ENCODE data around the gene HOXA6.

The HOXA6 gene

GRCh38 chr7:27126596-27127327 is 20.8 kb downstream of the HOXA6 start:
- H3K27ac ChIP-seq = no peak overlapping the region
- no peak for DNase-seq (ENCODE audit: low read depth, low spot score)

- no peak overlapping the region for H3K27ac ChIP-seq
- DNase-seq (ENCODE audit: low read depth, low spot score) = no peak
These were observed 21.6 kb downstream of the HOXA6 start for GRCh38 chr7:27125986-27126394.

GRCh38 chr7:27124902-27125689 is 22.5 kb downstream of the HOXA6 start:
- no peak for DNase-seq (ENCODE audit: low read depth, low spot score)
- H3K27ac ChIP-seq = no peak overlapping the region

- no peak for DNase-seq (ENCODE audit: low read depth, low spot score)
- no peak overlapping the region for H3K27ac ChIP-seq
These were observed 23.3 kb downstream of the HOXA6 start for GRCh38 chr7:27124096-27124901.

- DNase-seq (ENCODE audit: low read depth, low spot score) = no peak
- no peak overlapping the region for H3K27ac ChIP-seq
These were observed 24.0 kb downstream of the HOXA6 start for GRCh38 chr7:27123477-27124053.

GRCh38 chr7:27123007-27123476 is 24.5 kb downstream of the HOXA6 start:
- no peak overlapping the region for H3K27ac ChIP-seq
- DNase-seq (ENCODE audit: low read depth, low spot score) = no peak

- no peak overlapping the region for H3K27ac ChIP-seq
- DNase-seq (ENCODE audit: low read depth, low spot score) = no peak
These were observed 25.3 kb downstream of the HOXA6 start for GRCh38 chr7:27122077-27122910.

- DNase-seq (ENCODE audit: low read depth, low spot score) = no peak
- H3K27ac ChIP-seq = no peak overlapping the region
These were observed 25.9 kb downstream of the HOXA6 start for GRCh38 chr7:27121684-27122076.

GRCh38 chr7:27119412-27119911 is 28.1 kb downstream of the HOXA6 start:
- DNase-seq (ENCODE audit: low read depth, low spot score) = no peak
- H3K27ac ChIP-seq = no peak overlapping the region

- no peak for DNase-seq (ENCODE audit: low read depth, low spot score)
- no peak overlapping the region for H3K27ac ChIP-seq
These were observed 29.0 kb downstream of the HOXA6 start for GRCh38 chr7:27118580-27118979.

- H3K27ac ChIP-seq = no peak overlapping the region
- DNase-seq (ENCODE audit: low read depth, low spot score) = no peak
These were observed 29.6 kb downstream of the HOXA6 start for GRCh38 chr7:27117887-27118491.

GRCh38 chr7:27116962-27117886 is 30.4 kb downstream of the HOXA6 start:
- DNase-seq (ENCODE audit: low read depth, low spot score) = no peak
- H3K27ac ChIP-seq = no peak overlapping the region

- H3K27ac ChIP-seq = peak overlapping the region; percentile 82
- DNase-seq (ENCODE audit: low read depth, low spot score) = no peak
These were observed 31.3 kb downstream of the HOXA6 start for GRCh38 chr7:27116031-27116961.

GRCh38 chr7:27115221-27116026 is 32.1 kb downstream of the HOXA6 start:
- H3K27ac ChIP-seq = peak overlapping the region; percentile 82
- DNase-seq (ENCODE audit: low read depth, low spot score) = no peak

- H3K27ac ChIP-seq = peak overlapping the region; percentile 82
- DNase-seq (ENCODE audit: low read depth, low spot score) = no peak
These were observed 32.7 kb downstream of the HOXA6 start for GRCh38 chr7:27114881-27115220.

Data from epithelial cell of prostate (primary cell).